GM20000 (cell line): ENCODE data around the gene ARHGEF12.

Experiments
- DNase-seq: peaks from one replicate; pipeline ENCODE4 v3.0.0; 2012; ENCODE audit warnings: low spot score
- CTCF ChIP-seq: IDR thresholded peaks from 2 replicates; pipeline ENCODE4 v1.5.1; 2012; ENCODE audit warnings: mild to moderate bottlenecking, control low read depth; ENCODE audit errors: extremely low read depth, missing control alignments

ARHGEF12 gene

GRCh38 chr11:120386318-120386717 lies 50.1 kb downstream of the ARHGEF12 start:
- no peak for DNase-seq
- TF ChIP-seq CTCF: no peak

GRCh38 chr11:120386774-120387371 lies 50.7 kb downstream of the ARHGEF12 start:
- DNase-seq: no peak
- no peak for TF ChIP-seq CTCF

GRCh38 chr11:120388261-120388660 lies 52.0 kb downstream of the ARHGEF12 start:
- no peak for DNase-seq
- no peak for TF ChIP-seq CTCF

GRCh38 chr11:120389693-120390584 lies 53.7 kb downstream of the ARHGEF12 start:
- no peak for DNase-seq
- TF ChIP-seq CTCF: no peak

GRCh38 chr11:120390585-120390922 lies 54.3 kb downstream of the ARHGEF12 start:
- no peak for DNase-seq
- no peak for TF ChIP-seq CTCF

GRCh38 chr11:120391292-120391691 lies 55.1 kb downstream of the ARHGEF12 start:
- no peak for TF ChIP-seq CTCF
- DNase-seq: no peak

- DNase-seq: no peak
- TF ChIP-seq CTCF: no peak
Observed at GRCh38 chr11:120391854-120392253, 55.6 kb downstream of the ARHGEF12 start.
